Measurements from ENCODE around the gene MPPED1. TPM values are rescaled to one million over a fixed set of nuclear protein-coding genes. Genes with fewer than 3 reads are reported as not detected.

MPPED1 gene
- total RNA-seq, 1 donor from 2014 or later = 0.18 TPM

DNA sequence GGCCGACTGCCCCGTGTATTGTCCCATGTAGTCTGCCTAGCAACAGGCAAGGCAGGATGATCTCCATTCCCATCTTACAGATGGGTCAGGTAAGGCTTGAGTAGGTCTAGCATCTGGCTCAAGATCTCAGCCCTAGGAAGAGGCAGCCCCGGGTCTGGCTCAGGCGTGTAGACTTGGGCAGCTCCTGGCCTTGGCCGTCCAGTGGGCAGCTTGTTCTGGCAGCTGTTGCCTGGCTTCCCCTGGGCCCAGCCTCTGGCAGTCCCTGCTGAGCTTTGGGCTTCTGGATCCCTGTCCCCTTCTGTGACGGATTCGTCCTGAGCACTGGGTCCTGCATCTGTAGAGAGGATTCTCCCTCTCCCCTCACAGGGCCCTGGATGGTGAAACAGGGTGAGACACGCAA lies 72.4 kb downstream of the MPPED1 start:
- no peak overlapping the region for H3K27ac Mint-ChIP-seq (ENCODE audit: unreplicated experiment)
- no peaks in the 10 kb centered on the region for H3K27me3 Mint-ChIP-seq (ENCODE audit: unreplicated experiment)
- H3K36me3 Mint-ChIP-seq (ENCODE audit: low read depth, unreplicated experiment) = no peaks in the 10 kb centered on the region
- H3K4me3 Mint-ChIP-seq (ENCODE audit: unreplicated experiment) = no peak overlapping the region
- H3K9me3 Mint-ChIP-seq (ENCODE audit: unreplicated experiment) = no peaks in the 10 kb centered on the region
- DNase-seq (ENCODE audit: low spot score) = no peak
- TF ChIP-seq CTCF (IDR thresholded peaks at IDR 0.05; ENCODE audit: unreplicated experiment) = no peak
- peaks cover 9% of the 10 kb centered on the region for H3K4me1 Mint-ChIP-seq (ENCODE audit: unreplicated experiment)

- Mint-ChIP-seq H3K4me1 (ENCODE audit: unreplicated experiment) (peaks cover 9% of the 10 kb centered on the region), H3K27me3 (ENCODE audit: unreplicated experiment) (no peaks in the 10 kb centered on the region)
These were observed 73.8 kb downstream of the MPPED1 start for GRCh38 chr22:43485502-43486089.

DNA sequence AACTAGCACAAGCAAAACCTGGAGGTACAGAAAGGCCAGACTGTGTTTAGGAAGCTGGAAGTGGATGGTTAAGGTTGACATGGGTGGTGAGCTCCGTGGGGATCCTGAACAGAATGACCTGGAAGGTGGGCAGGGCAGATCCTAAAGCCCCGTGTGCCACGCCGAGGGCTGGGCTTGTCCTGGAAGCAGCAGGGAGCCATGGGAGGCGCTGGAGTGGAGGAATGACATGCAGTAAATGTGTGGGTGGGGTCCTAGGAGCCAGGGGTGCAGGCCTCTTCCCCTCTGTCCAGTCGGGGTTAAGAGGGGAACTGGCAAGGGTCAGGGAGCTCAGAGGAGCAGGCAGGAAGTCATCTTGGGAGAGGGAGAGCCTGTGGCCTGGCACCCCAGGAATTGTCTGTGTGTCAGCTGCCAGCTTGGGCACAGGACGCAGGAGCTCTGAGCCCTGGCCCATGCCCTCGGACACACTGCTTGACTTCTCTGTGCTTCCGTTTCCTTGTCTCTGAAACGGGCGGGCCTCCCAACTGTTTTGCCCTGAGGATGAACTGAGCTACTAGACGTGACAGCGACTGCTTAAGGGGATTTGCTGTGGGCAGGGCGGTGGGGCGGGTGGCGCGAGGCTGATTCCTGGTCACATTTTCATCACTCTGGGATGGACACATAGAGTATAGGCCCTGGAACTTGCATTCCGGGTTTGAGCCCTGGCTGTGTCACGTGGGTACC lies 75.7 kb downstream of the MPPED1 start:
- Mint-ChIP-seq H3K27me3 (ENCODE audit: unreplicated experiment) (peaks cover 3% of the 10 kb centered on the region), H3K9me3 (ENCODE audit: unreplicated experiment) (no peaks in the 10 kb centered on the region), H3K4me3 (ENCODE audit: unreplicated experiment) (no peak overlapping the region), H3K4me1 (ENCODE audit: unreplicated experiment) (no peaks in the 10 kb centered on the region), H3K36me3 (ENCODE audit: low read depth, unreplicated experiment) (no peaks in the 10 kb centered on the region), H3K27ac (ENCODE audit: unreplicated experiment) (no peak overlapping the region)
- no peak for TF ChIP-seq CTCF (IDR thresholded peaks at IDR 0.05; ENCODE audit: unreplicated experiment)
- DNase-seq (ENCODE audit: low spot score) = no peak

More at GRCh38 chr22:43485502-43486089, 73.8 kb downstream of the MPPED1 start:
- no peak for TF ChIP-seq CTCF (IDR thresholded peaks at IDR 0.05; ENCODE audit: unreplicated experiment)
- Mint-ChIP-seq H3K27ac (ENCODE audit: unreplicated experiment) (no peak overlapping the region), H3K9me3 (ENCODE audit: unreplicated experiment) (no peaks in the 10 kb centered on the region), H3K4me3 (ENCODE audit: unreplicated experiment) (no peak overlapping the region), H3K36me3 (ENCODE audit: low read depth, unreplicated experiment) (no peaks in the 10 kb centered on the region)
- no peak for DNase-seq (ENCODE audit: low spot score)

- Mint-ChIP-seq H3K27me3 (ENCODE audit: unreplicated experiment) (peaks cover 3% of the 10 kb centered on the region), H3K4me1 (ENCODE audit: unreplicated experiment) (no peaks in the 10 kb centered on the region), H3K27ac (ENCODE audit: unreplicated experiment) (no peak overlapping the region), H3K9me3 (ENCODE audit: unreplicated experiment) (no peaks in the 10 kb centered on the region), H3K4me3 (ENCODE audit: unreplicated experiment) (no peak overlapping the region), H3K36me3 (ENCODE audit: low read depth, unreplicated experiment) (no peaks in the 10 kb centered on the region)
- DNase-seq (ENCODE audit: low spot score) = no peak
- TF ChIP-seq CTCF (IDR thresholded peaks at IDR 0.05; ENCODE audit: unreplicated experiment) = no peak
These were observed 76.4 kb downstream of the MPPED1 start for GRCh38 chr22:43488031-43488866.

All from endothelial cell (in vitro differentiated cells).